ENCODE results near the gene RAB9A. TPM values are rescaled to one million over a fixed set of nuclear protein-coding genes. Genes with fewer than 3 reads are reported as not detected.
"Not testable (repeated sequence)": the region's sequence is repeated elsewhere in the genome, so short reads cannot be mapped to it uniquely, and the experiment has no call there.

RAB9A gene, protein sequence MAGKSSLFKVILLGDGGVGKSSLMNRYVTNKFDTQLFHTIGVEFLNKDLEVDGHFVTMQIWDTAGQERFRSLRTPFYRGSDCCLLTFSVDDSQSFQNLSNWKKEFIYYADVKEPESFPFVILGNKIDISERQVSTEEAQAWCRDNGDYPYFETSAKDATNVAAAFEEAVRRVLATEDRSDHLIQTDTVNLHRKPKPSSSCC
- total RNA-seq (2021) (26.7 and 30.7 TPM in 2 replicates), Bru-seq, nascent RNA (percentile 84 among the genes with signal in this experiment), BruChase-seq, experiment 1, labeled RNA remaining after a 2-hour chase (percentile 84 among the genes with signal in this experiment), BruChase-seq, experiment 2, labeled RNA remaining after a 6-hour chase (percentile 68 among the genes with signal in this experiment)
- long read RNA-seq, transcript RAB9A-203 (2 exons, 737 nt) = minor isoform, 14 of 57 reads
- long read RNA-seq, transcript RAB9A-202 (3 exons, 2,039 nt) = major isoform, 33 of 57 reads
- long read RNA-seq, partial matches to known transcripts = 0 of 57 reads
- long read RNA-seq, other reads (novel, unspliced or antisense) = 9 of 57 reads

DNA sequence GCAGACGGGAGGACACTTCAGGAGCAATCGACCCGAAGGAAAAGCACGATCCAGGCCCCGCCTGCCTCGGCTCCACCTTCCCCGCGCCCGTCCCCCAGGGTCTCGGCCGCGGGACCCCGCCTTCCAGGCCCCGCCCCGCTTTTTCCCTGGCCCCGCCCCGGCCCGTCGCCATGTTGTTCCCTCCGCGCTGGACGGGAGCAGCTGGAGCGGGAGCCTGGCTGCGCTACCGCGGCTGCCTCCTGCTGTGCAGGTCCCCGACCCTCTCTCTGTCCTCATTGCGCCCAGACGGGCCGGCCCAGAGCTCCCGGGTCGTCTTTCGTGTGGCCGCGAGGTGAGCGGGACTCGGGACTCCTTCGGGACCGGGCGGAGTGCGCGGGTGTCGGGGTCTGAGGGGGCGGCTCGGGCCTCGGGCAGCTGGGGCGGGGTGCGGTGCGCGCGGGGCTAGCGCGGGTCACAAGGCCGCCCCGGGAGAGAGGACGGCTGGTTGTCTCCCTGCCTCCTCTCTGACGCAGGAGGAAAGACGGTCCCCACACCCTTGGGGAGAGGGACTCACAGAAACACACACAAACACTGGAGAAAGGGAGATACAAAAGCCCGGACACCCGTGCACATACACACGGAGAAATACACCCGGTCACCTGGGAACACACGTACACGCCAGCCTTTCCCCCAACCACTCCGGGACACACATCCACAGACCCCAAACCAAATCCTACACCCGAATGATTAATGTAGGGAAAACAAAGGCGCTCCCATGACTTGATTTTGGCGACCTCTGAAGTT, at the start of gene RAB9A:
Gene RAB9A (plus strand): TSS at position 171 of the 783 bp plus-strand sequence. CDS start 19,619 bp downstream, outside the sequence.
- ChIA-PET CTCF (no interaction called here), POLR2A (ENCODE audit: unreplicated experiment) (interaction anchor here (0.7 kb wide), 1 partner anchor 1955 kb away, joined by 3 read pairs; no protein-coding TSS in a partner anchor)
- peak within 1 kb of the TSS; percentile 82 for H3K27ac ChIP-seq
- peaks cover 48% of the 10 kb centered on the region for H3K79me2 ChIP-seq (ENCODE audit: low read depth)
- peak within 1 kb of the TSS; percentile 67 for H2AFZ ChIP-seq
- intact Hi-C loops (cut with micrococcal nuclease; ENCODE audit: unreplicated experiment) = loop anchor here (1.0 kb wide), 1 partner anchor 20 kb away; no protein-coding TSS in a partner anchor
- no TSS peak for BruUV-seq (replicated peaks)
- H3K9me3 ChIP-seq (ENCODE audit: insufficient read depth, low read depth) = no peaks in the 10 kb centered on the region
- DNase-seq = peak; percentile 54 to 88
- no peaks in the 10 kb centered on the region for H4K20me1 ChIP-seq (ENCODE audit: insufficient read depth)
- peaks cover 54% of the 10 kb centered on the region for H3K4me1 ChIP-seq (replicated peaks; ENCODE audit: insufficient read depth)
- peaks cover 36% of the 10 kb centered on the region; the same call in 1 of the 2 replicates for H3F3A ChIP-seq (ENCODE audit: insufficient read depth, low read depth)
- peak within 1 kb of the TSS; percentile 96 for H3K4me2 ChIP-seq
- no peaks in the 10 kb centered on the region for H3K9me2 ChIP-seq (ENCODE audit: insufficient read depth)
- no peaks in the 10 kb centered on the region for H3K27me3 ChIP-seq (ENCODE audit: insufficient read depth, low read depth)
- H3K4me3 ChIP-seq = peak within 1 kb of the TSS; percentile 63
- no peaks in the 10 kb centered on the region for H3K36me3 ChIP-seq (ENCODE audit: low read depth)
- TF ChIP-seq, protein P1, sequence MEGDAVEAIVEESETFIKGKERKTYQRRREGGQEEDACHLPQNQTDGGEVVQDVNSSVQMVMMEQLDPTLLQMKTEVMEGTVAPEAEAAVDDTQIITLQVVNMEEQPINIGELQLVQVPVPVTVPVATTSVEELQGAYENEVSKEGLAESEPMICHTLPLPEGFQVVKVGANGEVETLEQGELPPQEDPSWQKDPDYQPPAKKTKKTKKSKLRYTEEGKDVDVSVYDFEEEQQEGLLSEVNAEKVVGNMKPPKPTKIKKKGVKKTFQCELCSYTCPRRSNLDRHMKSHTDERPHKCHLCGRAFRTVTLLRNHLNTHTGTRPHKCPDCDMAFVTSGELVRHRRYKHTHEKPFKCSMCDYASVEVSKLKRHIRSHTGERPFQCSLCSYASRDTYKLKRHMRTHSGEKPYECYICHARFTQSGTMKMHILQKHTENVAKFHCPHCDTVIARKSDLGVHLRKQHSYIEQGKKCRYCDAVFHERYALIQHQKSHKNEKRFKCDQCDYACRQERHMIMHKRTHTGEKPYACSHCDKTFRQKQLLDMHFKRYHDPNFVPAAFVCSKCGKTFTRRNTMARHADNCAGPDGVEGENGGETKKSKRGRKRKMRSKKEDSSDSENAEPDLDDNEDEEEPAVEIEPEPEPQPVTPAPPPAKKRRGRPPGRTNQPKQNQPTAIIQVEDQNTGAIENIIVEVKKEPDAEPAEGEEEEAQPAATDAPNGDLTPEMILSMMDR (conservative IDR thresholded peaks at IDR 0.05) = no peak
- TF ChIP-seq EZH2 (IDR thresholded peaks at IDR 0.05; ENCODE audit: low read depth) = no peak

DNA sequence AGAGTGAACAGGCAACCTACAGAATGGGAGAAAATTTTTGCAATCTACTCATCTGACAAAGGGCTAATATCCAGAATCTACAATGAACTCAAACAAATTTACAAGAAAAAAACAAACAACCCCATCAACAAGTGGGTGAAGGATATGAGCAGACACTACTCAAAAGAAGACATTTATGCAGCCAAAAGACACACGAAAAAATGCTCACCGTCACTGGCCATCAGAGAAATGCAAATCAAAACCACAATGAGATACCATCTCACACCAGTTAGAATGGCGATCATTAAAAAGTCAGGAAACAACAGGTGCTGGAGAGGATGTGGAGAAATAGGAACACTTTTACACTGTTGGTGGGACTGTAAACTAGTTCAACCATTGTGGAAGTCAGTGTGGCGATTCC, 47.2 kb upstream of the RAB9A start:
- BruUV-seq (replicated peaks); H3K4me2 ChIP-seq; H3K4me1 ChIP-seq (replicated peaks; ENCODE audit: insufficient read depth); H3F3A ChIP-seq (ENCODE audit: insufficient read depth, low read depth); H3K9me3 ChIP-seq (ENCODE audit: insufficient read depth, low read depth); POLR2A ChIA-PET (ENCODE audit: unreplicated experiment); DNase-seq; CTCF ChIA-PET; H3K79me2 ChIP-seq (ENCODE audit: low read depth); H3K27ac ChIP-seq; H3K9me2 ChIP-seq (ENCODE audit: insufficient read depth); H3K36me3 ChIP-seq (ENCODE audit: low read depth); H3K4me3 ChIP-seq; H3K27me3 ChIP-seq (ENCODE audit: insufficient read depth, low read depth); H4K20me1 ChIP-seq (ENCODE audit: insufficient read depth); H2AFZ ChIP-seq; intact Hi-C loops (cut with micrococcal nuclease; ENCODE audit: unreplicated experiment): not testable (repeated sequence)

DNA sequence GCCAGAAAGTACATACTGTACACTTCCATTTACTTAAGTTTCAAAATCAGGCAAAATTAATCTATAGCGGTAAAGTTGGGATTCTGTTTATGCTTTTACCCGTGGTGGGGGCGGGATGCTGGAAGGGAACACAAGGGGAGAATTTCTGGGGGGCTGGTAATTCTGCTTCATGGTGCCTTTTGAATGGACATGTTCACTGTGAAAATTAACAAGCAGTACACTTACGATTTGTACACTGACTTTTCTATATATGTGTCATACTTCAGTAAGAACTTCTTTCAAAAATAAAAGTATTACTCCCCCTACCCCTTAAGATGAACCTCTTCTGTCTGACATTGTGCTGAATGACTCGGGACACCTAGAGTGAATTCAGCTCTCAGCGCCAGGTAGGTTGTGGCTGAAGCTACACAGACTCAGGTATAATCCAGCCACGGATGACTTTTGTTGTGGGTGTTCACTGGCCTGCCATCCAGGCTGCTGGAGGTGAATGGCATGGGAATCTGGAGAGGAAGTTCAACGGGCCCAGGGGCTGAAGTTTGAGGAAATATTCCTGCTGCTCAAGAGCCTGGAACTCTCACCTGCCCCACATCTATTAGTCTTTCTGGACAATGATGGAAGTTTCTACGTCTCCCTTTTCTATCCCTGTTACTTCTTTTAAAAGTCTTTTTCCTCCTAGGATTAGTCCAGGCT, 43.3 kb upstream of the RAB9A start:
- intact Hi-C loops (cut with micrococcal nuclease; ENCODE audit: unreplicated experiment) = loop anchor here (2.0 kb wide), 1 partner anchor 831 kb away; no protein-coding TSS in a partner anchor
- no peak for DNase-seq
- no TSS peak for BruUV-seq (replicated peaks)
- no peaks in the 10 kb centered on the region for H3K4me1 ChIP-seq (replicated peaks; ENCODE audit: insufficient read depth)
- no peaks in the 10 kb centered on the region for H3K9me3 ChIP-seq (ENCODE audit: insufficient read depth, low read depth)
- ChIA-PET POLR2A (ENCODE audit: unreplicated experiment) (no interaction called here), CTCF (interaction anchor here (0.6 to 1.7 kb wide), 2 partner anchors 40 to 139 kb away, joined by 4 to 5 read pairs; no protein-coding TSS in a partner anchor)
- no peaks in the 10 kb centered on the region for H3K9me2 ChIP-seq (ENCODE audit: insufficient read depth)
- no peak overlapping the region for H2AFZ ChIP-seq
- H3K4me2 ChIP-seq = 0 out of 2 replicates have a peak overlapping the region, but pooled peaks have one; percentile 6
- H3K79me2 ChIP-seq (ENCODE audit: low read depth) = no peaks in the 10 kb centered on the region
- no peaks in the 10 kb centered on the region for H3K27me3 ChIP-seq (ENCODE audit: insufficient read depth, low read depth)
- H3K36me3 ChIP-seq (ENCODE audit: low read depth) = no peaks in the 10 kb centered on the region
- H4K20me1 ChIP-seq (ENCODE audit: insufficient read depth) = no peaks in the 10 kb centered on the region
- TF ChIP-seq, protein P1 (conservative IDR thresholded peaks at IDR 0.05) = no peak
- no peak for TF ChIP-seq EZH2 (IDR thresholded peaks at IDR 0.05; ENCODE audit: low read depth)
- no peak overlapping the region for H3K4me3 ChIP-seq
- no peak overlapping the region for H3K27ac ChIP-seq
- no peaks in the 10 kb centered on the region for H3F3A ChIP-seq (ENCODE audit: insufficient read depth, low read depth)

All from PC-9 (cell line).